Fibroblast of upper back skin (primary cell): ENCODE measurements around the gene MYPN.
"Not testable (repeated sequence)": the region's sequence is repeated elsewhere in the genome, so short reads cannot be mapped to it uniquely, and the experiment has no call there.

Experiments used
- DNase-seq: peaks from one replicate; pipeline ENCODE4 v3.0.0-alpha.2; 2013

The MYPN gene

GRCh38 chr10:68179016-68179415 lies 69.7 kb downstream of the MYPN start:
- no peak for DNase-seq

GRCh38 chr10:68180490-68180889 lies 71.2 kb downstream of the MYPN start:
- DNase-seq, result no peak

- no peak for DNase-seq
Measured at GRCh38 chr10:68184546-68184945, 75.3 kb downstream of the MYPN start.

GRCh38 chr10:68185085-68185484 lies 75.8 kb downstream of the MYPN start:
- no peak for DNase-seq

- DNase-seq, result no peak
Measured at GRCh38 chr10:68188835-68189234, 79.5 kb downstream of the MYPN start.

- DNase-seq, result peak; percentile 14
Measured at GRCh38 chr10:68192113-68192512, 82.8 kb downstream of the MYPN start.

GRCh38 chr10:68194290-68194689 lies 85.0 kb downstream of the MYPN start:
- no peak for DNase-seq

- DNase-seq, result not testable (repeated sequence)
Measured at GRCh38 chr10:68195776-68196175, 86.5 kb downstream of the MYPN start.

GRCh38 chr10:68196701-68197100 lies 87.4 kb downstream of the MYPN start:
- DNase-seq, result no peak

GRCh38 chr10:68202960-68203353 lies 93.7 kb downstream of the MYPN start:
- DNase-seq, result peak; percentile 43

GRCh38 chr10:68208424-68209042 lies 99.2 kb downstream of the MYPN start:
- peak; percentile 71 for DNase-seq

- DNase-seq, result no peak
Measured at GRCh38 chr10:68211669-68212068, 102.4 kb downstream of the MYPN start.

GRCh38 chr10:68212721-68213352 lies 103.5 kb downstream of the MYPN start:
- peak; percentile 43 for DNase-seq

GRCh38 chr10:68218786-68219185 lies 109.5 kb downstream of the MYPN start:
- DNase-seq, result no peak

- no peak for DNase-seq
Measured at GRCh38 chr10:68221196-68221595, 111.9 kb downstream of the MYPN start.

GRCh38 chr10:68222391-68222790 lies 113.1 kb downstream of the MYPN start:
- no peak for DNase-seq

- no peak for DNase-seq
Measured at GRCh38 chr10:68223535-68224165, 114.4 kb downstream of the MYPN start.

GRCh38 chr10:68224810-68225209 lies 115.5 kb downstream of the MYPN start:
- DNase-seq, result no peak

GRCh38 chr10:68230268-68230667 lies 121.0 kb downstream of the MYPN start:
- DNase-seq, result no peak

GRCh38 chr10:68231106-68231816 lies 122.0 kb downstream of the MYPN start:
- DNase-seq, result peak; percentile 64

GRCh38 chr10:68231817-68232251 lies 122.5 kb downstream of the MYPN start, which contains the start of gene ATOH7:
TSS of gene ATOH7 (minus strand) at chr10:68232113. CDS start at chr10:68231677, 436 bp downstream.
- no peak for DNase-seq

GRCh38 chr10:68233046-68233445 lies 123.8 kb downstream of the MYPN start:
- no peak for DNase-seq

GRCh38 chr10:68235111-68235510 lies 125.8 kb downstream of the MYPN start:
- no peak for DNase-seq

- no peak for DNase-seq
Measured at GRCh38 chr10:68235581-68235980, 126.3 kb downstream of the MYPN start.
